GM18499 (cell line): ENCODE data around the gene HERC6.
"Not testable (repeated sequence)": the region's sequence is repeated elsewhere in the genome, so short reads cannot be mapped to it uniquely, and the experiment has no call there.

ENCODE experiments used
- ATAC-seq: cut with Tn5 transposase; IDR thresholded peaks from one replicate; pipeline ENCODE4 v1.9.1; 2021; ENCODE audit warnings: moderate number of reproducible peaks; ENCODE audit not compliant: insufficient read depth, unreplicated experiment

HERC6 gene

DNA sequence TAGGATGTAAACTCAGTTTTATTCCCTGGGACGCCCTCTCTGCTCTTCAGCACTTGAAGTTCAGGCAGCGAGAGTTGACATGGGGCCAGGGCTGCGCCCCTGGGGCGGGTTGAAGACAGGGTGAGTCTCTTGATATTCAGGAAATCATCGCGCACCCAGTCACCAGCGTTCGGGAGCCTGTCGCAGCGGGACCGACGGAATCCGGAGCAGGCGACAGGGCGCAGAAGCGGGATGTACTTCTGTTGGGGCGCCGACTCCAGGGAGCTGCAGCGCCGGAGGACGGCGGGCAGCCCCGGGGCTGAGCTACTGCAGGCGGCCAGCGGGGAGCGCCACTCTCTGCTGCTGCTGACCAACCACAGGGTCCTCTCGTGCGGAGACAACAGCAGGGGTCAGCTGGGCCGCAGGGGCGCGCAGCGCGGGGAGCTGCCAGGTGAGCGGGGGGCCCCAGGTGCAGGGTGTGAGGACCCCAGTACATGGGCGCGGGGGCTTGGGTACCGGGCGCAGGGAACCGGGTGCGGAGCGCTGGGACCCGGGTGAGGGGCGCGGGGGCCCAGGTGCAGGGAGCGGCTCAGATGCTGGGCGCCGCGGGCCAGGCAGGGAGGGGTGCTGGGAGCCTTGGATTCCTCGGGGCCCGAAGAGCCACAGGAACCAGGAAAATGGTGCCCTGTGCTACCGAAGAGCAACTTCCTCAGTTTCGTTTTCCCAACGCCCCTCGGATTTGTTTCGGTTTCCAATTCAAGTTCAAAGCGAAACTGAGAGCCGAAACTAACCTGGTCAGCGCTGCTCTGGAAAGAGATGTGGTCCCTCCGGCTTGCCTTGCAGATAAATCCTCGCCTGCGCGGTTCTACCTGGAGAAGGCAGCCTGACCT is at the start of gene HERC6:
HERC6 (plus strand) TSS at position 162 of the 869 bp plus-strand sequence; CDS start at position 232, 70 bp downstream.
- ATAC-seq: peak; percentile 52

DNA sequence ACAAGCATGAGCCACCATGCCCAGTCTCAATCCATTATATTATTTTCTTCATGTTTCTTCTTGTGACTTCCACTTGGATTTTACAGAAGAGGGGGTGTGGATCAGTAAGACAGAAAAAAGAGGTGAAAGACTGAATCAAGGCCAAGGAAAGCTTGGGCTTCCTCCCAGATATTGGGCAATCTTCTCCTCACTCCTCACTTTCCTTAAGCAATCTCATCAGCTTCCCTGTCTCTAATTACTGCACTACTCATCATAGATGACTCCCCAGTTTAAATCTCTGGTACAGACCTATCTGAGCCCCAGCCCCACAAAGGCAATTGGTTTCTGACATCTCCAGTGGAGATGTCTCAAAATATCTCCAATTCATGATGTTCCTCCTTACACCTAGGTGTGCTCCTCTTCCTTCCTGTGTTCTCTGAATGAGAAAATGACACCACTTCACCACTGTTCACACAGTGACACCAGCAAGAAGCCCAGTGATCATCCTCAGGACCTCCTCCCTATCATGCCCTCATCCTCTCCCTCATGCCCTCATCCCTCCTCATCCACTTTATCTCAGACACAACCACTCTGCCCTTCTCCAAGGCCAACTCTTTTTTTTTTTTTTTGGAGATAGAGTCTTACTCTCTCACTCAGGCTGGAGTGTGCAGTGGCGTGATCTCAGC is 44.8 kb upstream of the HERC6 start:
- no peak for ATAC-seq

DNA sequence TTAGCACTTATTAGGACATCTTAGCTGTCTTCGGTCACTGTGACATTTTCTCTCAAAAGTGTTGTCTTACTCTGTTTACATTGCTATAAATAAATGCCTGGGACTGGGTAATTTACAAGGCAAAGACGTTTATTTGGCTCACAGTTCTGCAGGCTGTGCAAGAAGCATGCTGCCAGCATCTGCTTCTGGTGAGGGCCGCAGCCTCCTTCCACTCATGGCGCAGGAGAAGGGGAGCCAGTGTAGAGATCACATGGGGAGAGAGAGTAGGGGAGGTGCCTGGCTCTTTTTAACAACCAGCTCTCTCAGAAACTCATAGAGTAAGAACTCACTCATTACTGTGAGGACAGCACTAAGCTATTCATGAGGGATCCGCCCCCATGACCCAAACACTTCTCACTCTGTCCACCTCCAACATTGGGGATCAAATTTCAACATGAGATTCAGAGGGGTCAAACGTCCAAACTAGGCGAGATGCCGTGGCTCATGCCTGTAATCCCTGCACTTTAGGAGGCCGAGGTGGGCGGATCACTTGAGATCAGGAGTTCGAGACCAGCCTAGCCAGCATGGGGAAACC is 43.5 kb upstream of the HERC6 start:
- no peak for ATAC-seq

DNA sequence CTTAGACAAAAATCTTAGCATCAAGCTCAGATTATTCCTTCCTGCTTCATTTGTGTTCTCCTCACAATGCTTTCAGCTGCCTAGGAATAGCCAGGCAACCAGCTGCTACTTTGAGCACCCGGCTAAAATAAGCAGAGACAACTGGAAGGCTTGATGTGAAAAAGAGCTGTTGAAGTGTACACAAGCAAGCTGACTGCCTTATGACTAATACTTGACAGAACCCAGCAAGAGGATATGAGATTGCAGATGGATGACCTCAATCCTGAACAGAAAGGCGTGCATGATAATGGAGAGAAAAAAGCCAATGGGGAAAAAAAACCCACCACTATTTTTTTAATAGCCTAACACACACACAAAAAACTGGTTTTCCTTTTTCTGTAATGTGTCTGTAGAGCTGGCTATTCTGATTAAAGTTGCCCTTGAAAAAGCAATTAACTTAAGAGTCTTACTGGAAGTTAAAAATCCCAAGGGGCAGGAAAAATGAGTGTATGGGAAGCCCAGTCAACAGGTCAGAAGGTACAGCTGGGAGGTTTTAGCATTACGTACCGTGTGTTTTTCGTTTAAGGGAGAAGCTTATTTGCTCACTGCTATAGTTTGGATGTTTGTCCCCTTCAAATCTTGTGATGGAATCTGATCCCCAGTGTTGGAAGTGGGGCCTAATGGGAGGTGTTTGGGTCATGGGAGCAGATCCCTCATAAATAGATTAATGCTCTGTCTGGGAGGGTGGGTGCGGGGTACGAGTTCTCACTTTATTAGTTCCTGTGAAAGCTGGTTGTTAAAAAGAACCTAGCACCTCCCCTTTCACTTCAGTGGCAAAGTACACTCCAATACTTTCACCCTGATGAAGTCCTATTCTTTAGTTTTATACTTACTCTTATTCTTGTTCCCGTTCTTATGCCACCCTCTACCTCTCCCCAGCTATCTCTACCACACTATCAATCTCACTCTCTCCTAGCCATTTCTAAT is 37.1 kb upstream of the HERC6 start:
- no peak for ATAC-seq

DNA sequence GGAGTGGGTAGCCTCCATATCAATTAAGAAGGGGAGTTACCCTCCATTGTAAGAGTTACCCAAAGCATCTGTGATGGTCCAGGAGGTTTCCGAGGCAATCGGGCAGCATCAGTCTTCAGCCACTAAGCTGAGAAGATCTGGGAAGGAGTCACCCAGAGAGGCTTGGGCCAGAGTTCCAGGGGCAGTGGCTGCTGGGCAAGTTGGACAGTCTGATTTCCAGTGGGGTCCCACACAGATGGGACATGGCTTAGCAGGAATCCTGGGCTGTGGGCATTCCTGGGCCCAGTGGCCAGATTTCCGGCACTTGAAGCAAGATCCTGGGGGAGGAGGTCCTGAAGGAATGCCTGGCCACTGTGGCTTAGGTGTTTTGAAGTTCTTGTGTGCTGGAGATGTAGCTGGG is 31.8 kb upstream of the HERC6 start:
- not testable (repeated sequence) for ATAC-seq

DNA sequence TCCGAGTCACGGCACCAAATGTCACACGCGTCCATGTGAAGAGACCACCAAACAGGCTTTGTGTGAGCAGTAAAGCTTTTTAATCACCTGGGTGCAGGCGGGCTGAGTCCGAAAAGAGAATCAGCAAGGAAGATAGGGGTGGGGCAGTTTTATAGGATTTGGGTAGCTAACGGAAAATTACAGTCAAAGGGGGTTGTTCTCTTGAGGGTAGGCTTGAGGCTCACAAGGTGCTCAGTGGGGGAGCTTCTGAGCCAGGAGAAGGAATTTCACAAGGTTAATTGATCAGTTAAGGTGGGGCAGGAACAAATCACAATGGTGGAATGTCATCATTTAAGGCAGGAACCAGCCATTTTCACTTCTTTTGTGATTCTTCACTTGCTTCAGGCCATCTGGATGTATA is 29.9 kb upstream of the HERC6 start:
- ATAC-seq: not testable (repeated sequence)

DNA sequence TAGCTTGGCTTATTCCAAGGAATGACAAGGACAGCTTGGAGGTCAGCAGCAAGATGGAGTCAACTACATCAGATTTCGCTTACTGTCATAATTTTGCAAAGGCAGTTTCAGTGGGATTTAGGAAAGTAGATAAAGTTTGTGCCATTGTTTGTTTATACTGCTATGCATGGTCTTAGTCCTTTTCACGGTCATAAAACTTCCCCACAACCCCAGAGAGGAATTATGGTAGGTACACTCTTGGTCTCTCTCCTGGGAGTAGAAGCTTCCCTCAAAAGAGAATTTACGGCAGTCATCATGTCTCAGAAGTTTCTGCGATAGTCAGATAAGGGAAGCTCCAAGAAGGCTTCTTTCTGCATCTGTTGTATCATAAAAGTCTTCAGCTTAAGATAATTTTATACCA is 27.9 kb upstream of the HERC6 start:
- ATAC-seq: no peak

DNA sequence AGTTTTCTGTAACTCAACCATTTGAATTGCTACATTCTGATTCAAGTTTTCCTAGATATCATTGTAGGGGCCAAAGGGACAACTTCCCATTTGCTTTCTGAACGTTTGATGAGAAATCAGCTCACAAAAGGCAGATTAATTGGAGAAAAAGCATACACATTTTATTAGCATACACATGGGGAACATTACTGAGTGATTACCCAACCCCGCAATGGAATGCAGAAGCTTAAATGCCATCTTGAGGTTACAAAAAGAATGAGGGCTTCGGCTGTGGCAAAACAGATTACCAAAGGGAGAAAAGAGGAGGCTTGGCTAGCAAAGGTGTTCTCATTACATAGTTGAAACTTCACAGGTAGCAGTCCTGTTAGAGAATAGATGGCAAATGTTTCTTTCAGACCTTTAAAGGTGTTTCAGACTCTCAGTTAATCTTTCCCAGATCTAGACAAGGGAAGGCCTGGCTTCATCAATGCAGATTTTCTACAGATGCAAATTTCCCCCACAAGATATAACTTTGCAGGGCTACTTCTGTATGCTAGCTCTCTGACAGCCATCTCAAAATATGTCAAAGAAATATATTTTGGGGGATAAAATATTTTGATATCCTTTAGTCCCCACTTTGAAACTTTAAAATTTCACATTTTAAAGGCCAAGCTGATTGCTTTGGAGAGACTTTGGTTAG is 26.5 kb upstream of the HERC6 start:
- ATAC-seq: no peak

DNA sequence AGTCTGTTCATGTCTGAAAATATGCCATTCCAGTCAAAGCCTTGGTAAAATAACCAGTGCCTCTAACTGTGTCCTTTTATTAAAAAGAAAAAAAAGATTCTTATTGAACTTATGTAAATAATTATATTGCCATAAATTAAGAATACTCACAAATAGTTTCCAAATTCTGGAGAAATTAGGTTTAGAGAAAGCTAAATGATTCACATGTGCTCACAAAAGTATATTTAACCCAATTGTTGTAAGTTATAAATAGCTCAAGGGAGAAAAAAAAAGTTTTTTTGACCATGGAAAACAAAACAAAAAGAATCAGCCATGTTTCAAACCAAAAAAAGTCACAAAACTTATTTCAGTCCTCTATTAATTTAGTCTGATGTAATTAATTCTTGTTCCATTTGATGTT is 25.3 kb upstream of the HERC6 start:
- no peak for ATAC-seq

DNA sequence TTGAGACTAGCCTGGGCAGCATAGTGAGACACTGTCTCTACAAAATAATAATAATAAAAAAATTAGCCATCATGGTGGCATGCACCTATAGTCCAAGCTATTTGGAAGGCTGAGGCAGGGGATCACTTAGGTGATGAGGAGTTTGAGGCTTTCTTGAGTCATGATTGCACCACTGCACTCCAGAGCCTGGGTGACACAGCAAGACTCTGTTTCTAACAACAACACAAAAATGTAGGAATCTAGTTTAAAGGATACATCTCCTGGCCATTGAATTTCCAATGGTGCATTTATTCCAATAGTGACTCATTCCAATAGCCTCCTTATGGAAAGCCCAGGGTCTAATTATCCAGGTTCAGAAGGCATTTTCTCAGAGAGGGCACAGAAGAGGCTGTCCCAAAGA is 21.9 kb upstream of the HERC6 start:
- ATAC-seq: no peak

DNA sequence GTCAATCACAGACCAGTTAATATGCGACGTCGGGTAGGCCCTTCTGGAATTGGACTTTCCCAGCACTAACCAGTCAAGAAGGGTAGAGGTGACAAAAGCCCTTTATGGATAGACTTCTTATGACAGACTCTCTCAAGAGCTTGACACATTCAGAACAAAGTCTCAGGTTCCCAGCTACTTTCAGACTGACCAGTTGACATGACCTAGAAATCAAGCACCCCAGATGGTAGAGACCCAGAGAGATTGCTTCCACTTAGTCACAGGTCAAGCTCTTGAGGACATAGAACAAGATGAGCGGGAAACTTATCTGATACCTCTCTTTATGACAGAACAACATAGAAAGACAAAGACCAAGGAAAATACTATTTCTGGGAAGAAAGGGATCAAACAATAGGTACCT is 21.4 kb upstream of the HERC6 start:
- no peak for ATAC-seq

DNA sequence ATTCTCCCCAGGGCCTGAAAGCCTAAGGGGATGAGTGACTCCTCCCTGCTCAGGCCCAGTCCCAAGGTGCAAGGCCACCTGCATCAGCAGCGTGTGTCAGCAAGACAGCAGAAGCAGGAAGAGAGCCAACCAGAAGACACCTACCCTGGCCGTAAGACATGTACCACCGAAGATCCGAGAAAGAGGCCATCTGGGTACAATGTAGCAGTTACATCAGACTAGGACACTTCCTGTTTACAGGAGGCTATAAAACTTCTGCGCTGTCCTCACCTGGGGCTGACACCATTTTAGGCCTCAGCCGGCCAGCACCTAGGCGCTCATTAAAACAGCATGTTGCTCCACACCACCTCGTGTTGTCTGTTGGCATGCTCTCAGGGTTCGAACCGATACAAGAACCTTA is 19.1 kb upstream of the HERC6 start:
- no peak for ATAC-seq

DNA sequence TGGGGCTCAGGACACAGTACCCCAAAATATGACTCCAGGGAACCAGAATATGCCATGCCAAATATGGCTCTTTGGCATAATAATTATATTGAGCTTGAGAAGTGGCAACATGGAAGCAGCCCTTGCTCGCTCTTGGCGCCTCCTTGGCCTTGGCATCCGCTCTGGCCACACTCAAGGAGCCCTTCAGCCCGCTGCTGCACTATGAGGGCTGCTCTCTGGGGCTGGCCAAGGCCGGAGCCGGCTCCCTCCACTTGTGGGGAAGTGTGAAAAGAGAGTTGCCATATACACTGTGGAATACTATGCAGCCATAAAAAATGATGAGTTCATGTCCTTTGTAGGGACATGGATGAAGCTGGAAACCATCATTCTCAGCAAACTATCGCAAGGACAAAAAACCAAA is 18.4 kb upstream of the HERC6 start:
- no peak for ATAC-seq

DNA sequence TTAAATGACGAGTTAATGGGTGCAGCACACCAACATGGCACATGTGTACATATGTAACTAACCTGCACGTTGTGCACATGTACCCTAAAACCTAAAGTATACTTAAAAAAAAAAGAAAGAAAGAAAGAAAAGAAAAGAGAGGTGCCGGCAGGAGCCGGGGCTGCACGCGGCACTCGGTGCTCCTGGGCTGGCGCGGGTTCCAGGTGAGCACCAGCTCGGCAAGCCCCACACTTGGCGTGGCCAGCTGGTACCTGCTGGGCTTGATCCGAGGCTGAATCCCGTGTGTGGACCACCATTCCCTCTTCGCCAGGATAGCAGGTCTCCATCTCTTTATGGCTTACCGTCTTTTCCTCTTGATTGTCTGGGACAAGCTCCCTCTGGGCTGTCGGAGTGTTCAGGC is 17.9 kb upstream of the HERC6 start:
- no peak for ATAC-seq

DNA sequence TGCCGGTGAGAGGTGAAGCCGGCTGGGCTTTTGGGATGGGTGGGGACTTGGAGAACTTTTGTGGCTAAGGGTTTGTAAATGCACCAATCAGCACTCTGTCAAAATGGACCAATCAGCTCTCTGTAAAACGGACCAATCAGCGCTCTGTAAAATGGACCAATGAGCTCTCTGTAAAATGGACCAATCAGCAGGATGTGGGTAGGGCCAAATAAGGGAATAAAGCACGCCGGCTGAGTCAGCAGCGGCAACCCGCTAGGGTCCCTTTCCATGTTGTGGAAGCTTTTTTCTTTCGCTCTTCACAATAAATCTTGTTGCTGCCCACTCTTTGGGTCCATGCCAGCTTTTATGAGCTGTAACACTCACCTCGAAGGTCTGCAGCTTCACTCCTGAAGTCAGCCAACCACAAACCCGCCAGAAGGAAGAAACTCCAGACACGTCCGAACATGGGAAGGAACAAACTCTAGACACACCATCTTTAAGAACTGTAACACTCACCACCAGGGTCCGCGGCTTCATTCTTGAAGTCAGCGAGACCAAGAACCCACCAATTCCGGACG is 17.4 kb upstream of the HERC6 start:
- ATAC-seq: not testable (repeated sequence)

DNA sequence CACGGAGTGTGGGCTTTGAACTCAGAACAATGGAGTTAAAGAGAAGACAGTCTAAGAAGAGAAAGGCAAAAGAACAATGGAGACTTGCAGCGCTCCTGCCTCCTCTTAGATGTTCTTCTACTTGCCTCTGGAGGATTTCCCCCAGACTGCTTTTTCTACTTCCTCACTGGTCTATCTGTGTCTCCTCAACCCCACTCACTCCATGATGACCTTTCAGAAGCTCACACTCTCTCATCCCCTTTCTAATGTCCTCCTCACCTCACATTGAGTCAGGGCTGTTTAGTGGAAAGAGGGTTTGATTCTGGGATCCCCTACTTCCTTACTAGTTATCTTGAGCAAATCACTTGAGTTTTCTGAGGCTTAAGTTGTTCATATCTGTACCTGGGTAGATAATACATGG is 12.2 kb upstream of the HERC6 start:
- no peak for ATAC-seq

DNA sequence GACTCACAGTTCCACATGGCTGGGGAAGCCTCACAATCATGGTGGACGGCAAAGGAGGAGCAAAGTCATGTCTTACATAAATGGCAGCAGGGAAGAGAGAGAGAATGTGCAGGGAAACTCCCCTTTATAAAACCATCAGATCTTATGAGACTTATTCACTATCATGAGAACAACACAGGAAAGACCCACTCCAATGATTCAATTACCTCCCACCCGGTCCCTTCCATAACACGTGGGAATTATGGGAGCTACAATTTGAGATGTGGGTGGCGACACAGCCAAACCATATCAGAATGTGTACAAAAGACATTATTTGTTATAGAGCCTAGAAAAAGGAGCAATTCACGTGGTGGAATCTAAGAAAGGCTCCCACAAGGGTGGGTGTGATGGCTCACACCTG is 10.8 kb upstream of the HERC6 start:
- no peak for ATAC-seq

DNA sequence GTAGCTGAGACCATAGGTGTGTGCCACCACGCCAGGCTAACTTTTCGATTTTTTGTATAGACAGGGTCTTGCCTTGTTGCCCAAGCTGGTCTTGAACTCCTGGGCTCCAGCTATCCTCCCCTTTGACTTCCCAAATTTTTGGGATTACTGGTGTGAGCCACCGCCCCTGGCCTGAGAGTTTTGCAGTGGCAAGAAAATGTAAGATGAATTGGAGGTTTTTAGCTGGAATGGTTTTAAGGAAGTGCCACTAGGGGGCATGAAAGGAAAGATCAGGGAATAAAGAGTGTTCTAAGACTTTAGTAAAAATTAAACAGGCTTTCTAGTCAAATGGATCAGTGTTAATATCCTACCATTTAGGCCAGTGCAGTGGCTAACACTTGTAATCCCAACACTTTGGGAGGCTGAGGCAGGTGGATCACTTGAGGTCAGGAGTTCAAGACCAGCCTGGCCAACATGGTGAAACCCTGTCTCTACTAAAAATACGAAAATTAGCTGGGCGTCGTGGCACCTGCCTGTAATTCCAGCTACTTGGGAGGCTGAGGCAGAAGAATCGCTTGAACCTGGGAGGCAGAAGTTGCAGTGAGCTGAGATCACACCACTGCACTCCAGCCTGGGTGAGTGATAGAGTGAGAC is 9.4 kb upstream of the HERC6 start:
- ATAC-seq: not testable (repeated sequence)

DNA sequence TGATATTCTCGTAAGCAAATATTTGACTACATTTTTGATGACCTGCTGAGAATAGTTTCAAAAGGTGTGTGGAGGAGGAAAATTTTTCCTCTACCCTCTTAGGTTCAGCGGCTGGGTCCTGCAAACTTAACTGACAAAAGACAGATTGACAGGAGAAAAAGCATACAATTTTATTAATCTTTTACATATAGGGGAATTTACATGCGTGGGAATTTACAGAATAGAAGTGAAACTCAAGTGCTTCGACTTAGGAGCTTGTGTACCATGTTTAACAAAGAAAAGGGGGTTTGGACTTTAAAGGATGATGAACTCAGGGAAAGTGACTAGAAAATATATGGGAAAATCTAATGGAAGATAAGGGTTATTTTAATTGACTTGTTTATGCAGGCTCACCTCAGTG is 2.5 kb downstream of the HERC6 start:
- ATAC-seq: no peak
